Activated CD8-positive, alpha-beta T cell treated with anti-CD3 and anti-CD28 coated beads for 36 hours (primary cell): ENCODE results near the gene LRRC43. TPM values are rescaled to one million over a fixed set of nuclear protein-coding genes. Genes with fewer than 3 reads are reported as not detected.

Experiments used
- ATAC-seq: fragments of 200-7000 bp; cut with Tn5 transposase; one replicate; pipeline ENCODE4 v1.10.0; 2021; ENCODE audit warnings: mild to moderate bottlenecking, moderate library complexity
- CTCF ChIA-PET: fragments of 350-600 bp; sonication (Branson Sonifier 250); formaldehyde crosslinking; loops from one replicate; lab custom pipeline; 2021; ENCODE audit warnings: antibody characterized with exemption; lab: Charles Lee
- POLR2A ChIA-PET: fragments of 350-600 bp; sonication (Branson Sonifier 250); formaldehyde crosslinking; loops from one replicate; lab custom pipeline; 2021; ENCODE audit warnings: antibody characterized with exemption; lab: Charles Lee
- DNase-seq: peaks from one replicate; pipeline ENCODE4 v3.0.0-alpha.2; 2020
- H3K27ac Mint-ChIP-seq: one replicate; pipeline ENCODE4 v1.8.0; 2021; ENCODE audit warnings: mild to moderate bottlenecking, mixed read lengths
- H3K27me3 Mint-ChIP-seq: one replicate; pipeline ENCODE4 v1.8.0; 2021; ENCODE audit warnings: mixed read lengths
- H3K36me3 Mint-ChIP-seq: one replicate; pipeline ENCODE4 v1.8.0; 2021; ENCODE audit warnings: low read depth, mixed read lengths
- H3K4me1 Mint-ChIP-seq: one replicate; pipeline ENCODE4 v1.8.0; 2021; ENCODE audit warnings: low read depth, mixed read lengths
- H3K4me3 Mint-ChIP-seq: one replicate; pipeline ENCODE4 v1.8.0; 2021; ENCODE audit warnings: mild to moderate bottlenecking, moderate library complexity, mixed read lengths
- H3K9me3 Mint-ChIP-seq: one replicate; pipeline ENCODE4 v1.8.0; 2021; ENCODE audit warnings: mixed read lengths
- intact Hi-C: fragments of 100-400 bp; cut with micrococcal nuclease; formaldehyde crosslinking; loops from one replicate; pipeline ENCODE4 v1.10.0; 2022
- total RNA-seq, 2 experiments: library from RNA; stranded (reverse); gene quantifications; one replicate each; pipeline ENCODE4 v1.2.3, GENCODE V29; 2021
- TF ChIP-seq, protein P1 (sequence below): fragments of 200-600 bp; IDR thresholded peaks from one replicate; pipeline ENCODE4 v1.8.0; 2022; ENCODE audit warnings: antibody characterized with exemption, mild to moderate bottlenecking

The LRRC43 gene
- total RNA-seq, 2 experiments from 2014 or later: not detected

DNA sequence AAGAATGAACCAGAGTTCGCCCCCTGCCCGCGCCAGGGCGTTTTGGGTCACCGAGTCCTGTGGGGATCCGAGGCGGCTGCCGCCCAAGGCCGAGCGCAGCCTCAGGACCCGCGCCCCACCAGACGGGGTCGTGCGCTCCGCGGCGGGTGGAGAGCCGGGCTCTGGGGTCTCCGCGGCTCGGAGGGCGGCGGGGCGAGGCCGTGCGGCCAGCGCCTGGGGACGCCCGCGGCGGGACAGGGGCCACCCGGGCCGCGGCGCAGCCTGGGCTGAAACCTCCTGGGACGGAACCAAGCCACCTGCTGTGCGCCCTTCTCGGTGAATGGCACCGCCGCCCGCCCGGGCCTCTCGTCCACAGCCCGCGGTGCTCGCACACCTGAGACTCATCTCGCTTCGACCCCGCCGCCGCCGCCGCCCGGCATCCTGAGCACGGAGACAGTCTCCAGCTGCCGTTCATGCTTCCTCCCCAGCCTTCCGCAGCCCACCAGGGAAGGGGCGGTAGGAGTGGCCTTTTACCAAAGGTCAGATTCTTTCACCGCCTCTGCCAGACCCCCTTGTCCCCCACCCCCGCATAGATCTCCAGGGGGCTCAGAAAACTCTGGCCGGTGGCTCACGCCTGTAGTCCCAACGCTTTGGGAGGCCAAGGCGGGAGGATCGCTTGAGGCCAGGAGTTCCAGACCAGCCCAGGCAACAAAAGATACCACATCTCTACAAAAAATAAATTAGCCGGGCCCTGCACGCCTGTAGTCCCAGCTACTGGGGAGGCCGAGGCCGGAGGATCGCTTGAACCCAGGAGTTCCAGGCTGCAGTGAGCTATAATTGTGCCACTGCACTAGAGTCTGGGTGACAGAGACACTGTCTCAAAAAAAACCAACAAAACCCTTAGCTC is 21.5 kb downstream of the LRRC43 start:
- DNase-seq: peak; percentile 52

DNA sequence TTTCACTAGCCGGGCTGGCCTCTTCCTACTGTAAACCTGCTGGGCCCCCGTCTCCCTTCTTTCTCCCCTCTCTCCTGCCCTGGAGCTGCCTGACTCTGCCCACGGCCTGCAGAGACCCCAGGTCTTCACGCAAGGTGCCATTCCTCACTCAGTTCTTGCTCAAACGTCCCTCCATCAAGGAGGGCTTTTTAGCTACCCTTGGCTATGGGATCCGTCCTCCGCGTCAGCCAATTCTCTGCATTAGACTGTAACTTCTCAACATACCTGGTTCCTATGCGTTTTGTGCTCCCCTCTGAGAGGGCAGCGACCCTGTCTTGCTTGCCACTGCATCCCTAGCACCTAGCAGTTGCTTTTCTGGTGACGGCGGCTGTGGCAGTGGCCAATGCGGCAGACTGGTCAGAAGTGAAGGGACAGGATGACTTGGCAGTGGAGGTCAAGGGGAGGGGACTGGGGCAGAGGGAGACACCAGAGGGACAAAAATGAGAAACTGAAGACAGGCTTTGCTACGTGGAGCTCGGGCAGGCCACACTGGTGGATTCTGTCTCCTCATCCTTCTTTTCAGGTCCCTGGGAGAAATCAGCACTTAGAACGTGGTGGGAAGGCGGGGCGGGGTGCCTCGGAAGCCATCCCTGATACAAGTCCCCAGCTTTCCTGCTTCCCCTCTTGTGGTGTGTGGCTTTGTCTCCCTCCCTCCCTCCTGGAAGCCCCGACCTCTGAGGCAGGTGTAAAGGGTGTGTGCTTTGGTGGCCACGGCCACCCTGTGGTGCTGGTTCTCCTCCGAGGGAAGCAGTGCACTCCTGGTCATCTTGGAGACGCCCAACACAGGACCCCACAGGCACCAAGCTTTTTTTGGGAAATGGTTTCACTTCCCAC is 22.4 kb downstream of the LRRC43 start:
- TF ChIP-seq, protein P1, sequence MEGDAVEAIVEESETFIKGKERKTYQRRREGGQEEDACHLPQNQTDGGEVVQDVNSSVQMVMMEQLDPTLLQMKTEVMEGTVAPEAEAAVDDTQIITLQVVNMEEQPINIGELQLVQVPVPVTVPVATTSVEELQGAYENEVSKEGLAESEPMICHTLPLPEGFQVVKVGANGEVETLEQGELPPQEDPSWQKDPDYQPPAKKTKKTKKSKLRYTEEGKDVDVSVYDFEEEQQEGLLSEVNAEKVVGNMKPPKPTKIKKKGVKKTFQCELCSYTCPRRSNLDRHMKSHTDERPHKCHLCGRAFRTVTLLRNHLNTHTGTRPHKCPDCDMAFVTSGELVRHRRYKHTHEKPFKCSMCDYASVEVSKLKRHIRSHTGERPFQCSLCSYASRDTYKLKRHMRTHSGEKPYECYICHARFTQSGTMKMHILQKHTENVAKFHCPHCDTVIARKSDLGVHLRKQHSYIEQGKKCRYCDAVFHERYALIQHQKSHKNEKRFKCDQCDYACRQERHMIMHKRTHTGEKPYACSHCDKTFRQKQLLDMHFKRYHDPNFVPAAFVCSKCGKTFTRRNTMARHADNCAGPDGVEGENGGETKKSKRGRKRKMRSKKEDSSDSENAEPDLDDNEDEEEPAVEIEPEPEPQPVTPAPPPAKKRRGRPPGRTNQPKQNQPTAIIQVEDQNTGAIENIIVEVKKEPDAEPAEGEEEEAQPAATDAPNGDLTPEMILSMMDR: no peak
- Mint-ChIP-seq H3K27ac (no peak overlapping the region), H3K4me3 (peak overlapping the region; percentile 66), H3K36me3 (peaks cover 17% of the 10 kb centered on the region), H3K4me1 (peaks cover 14% of the 10 kb centered on the region), H3K27me3 (peaks cover 18% of the 10 kb centered on the region), H3K9me3 (no peaks in the 10 kb centered on the region)
- DNase-seq: no peak
- ChIA-PET POLR2A (interaction anchor here (0.7 to 2.0 kb wide), 6 partner anchors 10 to 74 kb away, joined by 3 to 7 read pairs (median 3); partner anchors contain the start of gene DIABLO), CTCF (interaction anchor here (1.4 to 2.4 kb wide), 2 partner anchors 11 to 14 kb away, joined by 3 to 11 read pairs; no protein-coding TSS in a partner anchor)
- ATAC-seq: no peak
- intact Hi-C loops: no loop called here

More for the DNA sequence above, 21.5 kb downstream of the LRRC43 start:
- TF ChIP-seq, protein P1: no peak
- intact Hi-C loops: no loop called here
- peaks cover 14% of the 10 kb centered on the region for H3K4me1 Mint-ChIP-seq
- H3K36me3 Mint-ChIP-seq: peaks cover 10% of the 10 kb centered on the region
- POLR2A ChIA-PET: interaction anchor here (0.7 to 2.0 kb wide), 2 partner anchors 11 to 22 kb away, joined by 3 to 7 read pairs; partner anchors contain the start of gene DIABLO
- peak overlapping the region; percentile 66 for H3K4me3 Mint-ChIP-seq
- ATAC-seq: peak; percentile 28
- H3K27ac Mint-ChIP-seq: peak overlapping the region; percentile 25
- H3K9me3 Mint-ChIP-seq: no peaks in the 10 kb centered on the region
- H3K27me3 Mint-ChIP-seq: peaks cover 18% of the 10 kb centered on the region
- CTCF ChIA-PET: interaction anchor here (2.4 kb wide), 1 partner anchor 13 kb away, joined by 11 read pairs; no protein-coding TSS in a partner anchor

DNA sequence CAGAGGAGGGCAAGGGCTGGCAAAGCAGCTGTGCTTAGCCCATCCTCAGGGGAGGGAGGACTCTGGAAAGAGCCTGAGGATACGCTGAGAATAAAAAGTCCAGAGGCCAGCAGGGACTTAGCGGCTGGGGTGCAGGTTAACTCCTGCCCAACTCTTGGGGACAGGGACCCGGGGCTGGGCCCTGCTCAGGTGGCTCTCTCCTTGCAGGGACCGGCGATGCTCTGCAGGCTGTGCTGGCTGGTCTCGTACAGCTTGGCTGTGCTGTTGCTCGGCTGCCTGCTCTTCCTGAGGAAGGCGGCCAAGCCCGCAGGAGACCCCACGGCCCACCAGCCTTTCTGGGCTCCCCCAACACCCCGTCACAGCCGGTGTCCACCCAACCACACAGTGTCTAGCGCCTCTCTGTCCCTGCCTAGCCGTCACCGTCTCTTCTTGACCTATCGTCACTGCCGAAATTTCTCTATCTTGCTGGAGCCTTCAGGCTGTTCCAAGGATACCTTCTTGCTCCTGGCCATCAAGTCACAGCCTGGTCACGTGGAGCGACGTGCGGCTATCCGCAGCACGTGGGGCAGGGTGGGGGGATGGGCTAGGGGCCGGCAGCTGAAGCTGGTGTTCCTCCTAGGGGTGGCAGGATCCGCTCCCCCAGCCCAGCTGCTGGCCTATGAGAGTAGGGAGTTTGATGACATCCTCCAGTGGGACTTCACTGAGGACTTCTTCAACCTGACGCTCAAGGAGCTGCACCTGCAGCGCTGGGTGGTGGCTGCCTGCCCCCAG is 23.4 kb downstream of the LRRC43 start:
- DNase-seq: no peak
- intact Hi-C loops: no loop called here
- Mint-ChIP-seq H3K36me3 (peaks cover 19% of the 10 kb centered on the region), H3K27ac (no peak overlapping the region), H3K27me3 (peaks cover 16% of the 10 kb centered on the region), H3K4me3 (no peak overlapping the region), H3K9me3 (no peaks in the 10 kb centered on the region), H3K4me1 (peaks cover 14% of the 10 kb centered on the region)
- ChIA-PET CTCF (interaction anchor here (1.4 to 2.4 kb wide), 2 partner anchors 12 to 15 kb away, joined by 3 to 11 read pairs; no protein-coding TSS in a partner anchor), POLR2A (interaction anchor here (0.9 to 2.0 kb wide), 5 partner anchors 9 to 76 kb away, joined by 3 to 7 read pairs (median 3); no protein-coding TSS in a partner anchor)
- no peak for ATAC-seq
- TF ChIP-seq, protein P1: no peak

DNA sequence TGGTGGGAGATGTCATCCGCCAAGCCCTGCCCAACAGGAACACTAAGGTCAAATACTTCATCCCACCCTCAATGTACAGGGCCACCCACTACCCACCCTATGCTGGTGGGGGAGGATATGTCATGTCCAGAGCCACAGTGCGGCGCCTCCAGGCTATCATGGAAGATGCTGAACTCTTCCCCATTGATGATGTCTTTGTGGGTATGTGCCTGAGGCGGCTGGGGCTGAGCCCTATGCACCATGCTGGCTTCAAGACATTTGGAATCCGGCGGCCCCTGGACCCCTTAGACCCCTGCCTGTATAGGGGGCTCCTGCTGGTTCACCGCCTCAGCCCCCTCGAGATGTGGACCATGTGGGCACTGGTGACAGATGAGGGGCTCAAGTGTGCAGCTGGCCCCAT is 24.1 kb downstream of the LRRC43 start:
- POLR2A ChIA-PET: interaction anchor here (0.9 kb wide), 1 partner anchor 40 kb away, joined by 4 read pairs; no protein-coding TSS in a partner anchor
- no peak for ATAC-seq

More for the DNA sequence above, 24.1 kb downstream of the LRRC43 start:
- Mint-ChIP-seq H3K36me3 (peaks cover 25% of the 10 kb centered on the region), H3K9me3 (no peaks in the 10 kb centered on the region), H3K27ac (no peak overlapping the region), H3K4me1 (peaks cover 14% of the 10 kb centered on the region), H3K4me3 (no peak overlapping the region), H3K27me3 (peaks cover 16% of the 10 kb centered on the region)
- intact Hi-C loops: no loop called here
- DNase-seq: no peak
- TF ChIP-seq, protein P1: no peak
- CTCF ChIA-PET: no interaction called here
